Endometrial microvascular endothelial cells (primary cell): Measurements from ENCODE around the gene FILIP1. TPM values are rescaled to one million over a fixed set of nuclear protein-coding genes. Genes with fewer than 3 reads are reported as not detected.
"Not testable (repeated sequence)": the region's sequence is repeated elsewhere in the genome, so short reads cannot be mapped to it uniquely, and the experiment has no call there.

Source experiments
- in situ Hi-C: cut with HindIII; loops from 2 replicates; pipeline ENCODE4 v1.10.0; 2017; ENCODE audit warnings: low sequenced_read_pairs, low pct_unique_long_range_greater_than_20kb; ENCODE audit errors: inconsistent ontology term
- total RNA-seq: library from RNA; depleted of rRNA; stranded (reverse); fragments of >200 nt; gene quantifications from one replicate; pipeline ENCODE4 v1.2.3, GENCODE V29; 2015; ENCODE audit errors: inconsistent ontology term

FILIP1 gene
- total RNA-seq, 1 donor from 2014 or later = 0.09 TPM

- in situ Hi-C loops = no loop called here
Measured at GRCh38 chr6:75466636-75467035, 27.0 kb downstream of the FILIP1 start.

- in situ Hi-C loops = no loop called here
Measured at GRCh38 chr6:75463908-75464307, 29.7 kb downstream of the FILIP1 start.

- in situ Hi-C loops = no loop called here
Measured at GRCh38 chr6:75463061-75463460, 30.5 kb downstream of the FILIP1 start.

- in situ Hi-C loops = no loop called here
Measured at GRCh38 chr6:75460681-75461080, 32.9 kb downstream of the FILIP1 start.

GRCh38 chr6:75458895-75459294 lies 34.7 kb downstream of the FILIP1 start:
- in situ Hi-C loops = no loop called here

GRCh38 chr6:75450903-75451302 lies 42.7 kb downstream of the FILIP1 start:
- in situ Hi-C loops = no loop called here

- in situ Hi-C loops = no loop called here
Measured at GRCh38 chr6:75449630-75450206, 43.9 kb downstream of the FILIP1 start.

- in situ Hi-C loops = no loop called here
Measured at GRCh38 chr6:75446241-75446880, 47.2 kb downstream of the FILIP1 start.

- in situ Hi-C loops = no loop called here
Measured at GRCh38 chr6:75445738-75446137, 47.9 kb downstream of the FILIP1 start.

GRCh38 chr6:75444899-75445298 lies 48.7 kb downstream of the FILIP1 start:
- in situ Hi-C loops = no loop called here

- in situ Hi-C loops = not testable (repeated sequence)
Measured at GRCh38 chr6:75441883-75442282, 51.7 kb downstream of the FILIP1 start.

GRCh38 chr6:75441479-75441878 lies 52.1 kb downstream of the FILIP1 start:
- in situ Hi-C loops = not testable (repeated sequence)

- in situ Hi-C loops = no loop called here
Measured at GRCh38 chr6:75438442-75439116, 55.0 kb downstream of the FILIP1 start.

- in situ Hi-C loops = no loop called here
Measured at GRCh38 chr6:75438013-75438431, 55.6 kb downstream of the FILIP1 start.

- in situ Hi-C loops = no loop called here
Measured at GRCh38 chr6:75437421-75437891, 56.1 kb downstream of the FILIP1 start.

- in situ Hi-C loops = no loop called here
Measured at GRCh38 chr6:75436869-75437268, 56.7 kb downstream of the FILIP1 start.

- in situ Hi-C loops = not testable (repeated sequence)
Measured at GRCh38 chr6:75432809-75433208, 60.8 kb downstream of the FILIP1 start.

- in situ Hi-C loops = no loop called here
Measured at GRCh38 chr6:75431379-75431778, 62.2 kb downstream of the FILIP1 start.

- in situ Hi-C loops = no loop called here
Measured at GRCh38 chr6:75430631-75431325, 62.8 kb downstream of the FILIP1 start.
